Measurements from ENCODE around the gene DENND5A. TPM values are rescaled to one million over a fixed set of nuclear protein-coding genes. Genes with fewer than 3 reads are reported as not detected.
"Not testable (repeated sequence)": the region's sequence is repeated elsewhere in the genome, so short reads cannot be mapped to it uniquely, and the experiment has no call there.

Gene DENND5A
- total RNA-seq, 4 donors from 2014 or later, result 60.0 to 199 (median 99.4) TPM

- no peaks in the 10 kb centered on the region for H3K27me3 ChIP-seq
- no peaks in the 10 kb centered on the region for H3K4me1 ChIP-seq
- H3K4me3 ChIP-seq, result no peak overlapping the region
- H3K27ac ChIP-seq, result no peak overlapping the region
- DNase-seq, result no peak
- no peaks in the 10 kb centered on the region for H3K9me3 ChIP-seq
- no peaks in the 10 kb centered on the region for H3K36me3 ChIP-seq
- intact Hi-C loops (cut with DNase I; ENCODE audit: low total_unique reads), result no loop called here
- TF ChIP-seq POLR2A (IDR thresholded peaks at IDR 0.05) (no peak), CTCF (IDR thresholded peaks at IDR 0.05) (no peak)
These were observed 71.8 kb downstream of the DENND5A start for GRCh38 chr11:9193316-9193715.

DNA sequence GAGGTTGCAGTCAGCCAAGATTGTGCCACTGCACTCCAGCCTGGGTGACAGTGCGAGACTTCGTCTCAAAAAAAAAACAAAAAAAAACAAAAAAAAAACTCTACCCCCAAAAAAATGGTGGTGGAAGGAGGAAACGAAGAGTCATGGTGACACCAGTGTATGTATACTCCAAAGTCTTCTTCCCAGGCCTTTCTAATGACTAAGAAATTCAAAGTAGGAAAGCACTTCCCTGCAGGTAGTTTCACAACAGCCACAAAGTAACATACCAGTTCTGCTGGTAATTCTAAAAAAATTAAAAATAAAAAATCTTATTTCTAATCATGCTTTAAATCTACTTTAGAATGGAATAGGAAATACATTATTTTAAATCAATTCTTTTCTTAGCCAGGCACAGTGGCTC, 72.6 kb downstream of the DENND5A start:
- intact Hi-C loops (cut with DNase I; ENCODE audit: low total_unique reads), result no loop called here
- DNase-seq, result no peak
- no peaks in the 10 kb centered on the region for H3K9me3 ChIP-seq
- H3K27me3 ChIP-seq, result no peaks in the 10 kb centered on the region
- no peak for TF ChIP-seq CTCF (IDR thresholded peaks at IDR 0.05)
- no peak for TF ChIP-seq POLR2A (IDR thresholded peaks at IDR 0.05)
- no peaks in the 10 kb centered on the region for H3K36me3 ChIP-seq
- no peak overlapping the region for H3K27ac ChIP-seq
- H3K4me3 ChIP-seq, result no peak overlapping the region
- H3K4me1 ChIP-seq, result no peaks in the 10 kb centered on the region

DNA sequence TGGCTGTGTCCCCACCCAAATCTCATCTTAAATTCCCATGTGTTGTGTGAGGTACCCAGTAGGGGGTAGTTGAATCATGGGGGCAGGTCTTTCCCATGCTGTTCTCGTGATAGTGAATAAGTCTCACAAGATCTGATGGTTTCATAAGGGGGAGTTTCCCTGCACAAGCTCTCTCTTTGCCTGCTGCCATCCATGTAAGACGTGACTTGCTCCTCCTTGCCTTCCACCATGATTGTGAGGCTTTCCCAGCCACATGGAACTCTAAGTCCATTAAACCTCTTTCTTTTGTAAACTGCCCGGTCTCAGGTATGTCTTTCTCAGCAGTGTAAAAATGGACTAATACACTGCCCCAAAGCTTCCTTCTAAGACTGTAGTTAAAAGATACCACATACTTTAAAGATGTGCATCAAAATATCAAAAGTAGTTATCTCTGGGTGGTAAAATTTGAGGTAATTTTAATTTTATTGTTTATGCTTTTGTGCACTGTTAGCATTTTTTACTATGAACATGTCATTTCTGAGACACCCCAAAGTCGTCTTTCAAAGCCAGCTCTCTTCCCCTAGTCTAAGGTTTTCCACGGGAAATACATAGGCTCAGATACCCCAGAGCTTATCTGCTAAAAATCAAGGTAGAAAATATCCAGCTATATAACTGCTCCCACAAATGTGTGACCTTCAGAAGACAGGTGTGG, 74.7 kb downstream of the DENND5A start:
- H3K4me3 ChIP-seq; intact Hi-C loops (cut with DNase I; ENCODE audit: low total_unique reads); H3K9me3 ChIP-seq; H3K4me1 ChIP-seq; DNase-seq; H3K27me3 ChIP-seq; H3K27ac ChIP-seq; H3K36me3 ChIP-seq: not testable (repeated sequence)

DNA sequence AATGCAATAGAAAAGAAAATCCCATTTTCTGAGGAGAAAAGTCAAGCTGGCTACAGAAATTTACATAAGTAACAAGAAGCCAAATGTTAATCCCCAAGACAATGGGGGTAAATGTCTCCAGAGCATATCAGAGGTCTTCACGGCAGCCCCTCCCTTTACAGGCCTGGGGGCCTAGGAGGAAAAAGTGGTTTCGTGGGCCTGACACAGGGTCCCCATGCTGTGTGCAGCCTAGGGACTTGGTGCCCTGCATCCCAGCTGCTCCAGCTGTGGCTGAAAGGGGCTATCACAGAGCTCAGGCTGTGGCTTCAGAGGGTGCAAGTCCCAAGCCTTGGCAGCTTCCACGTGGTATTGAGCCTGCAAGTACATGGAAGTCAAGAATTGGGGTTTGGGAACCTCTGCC, 76.3 kb downstream of the DENND5A start:
- H3K4me3 ChIP-seq; intact Hi-C loops (cut with DNase I; ENCODE audit: low total_unique reads); H3K36me3 ChIP-seq; H3K4me1 ChIP-seq; H3K27ac ChIP-seq; DNase-seq; H3K9me3 ChIP-seq; H3K27me3 ChIP-seq: not testable (repeated sequence)

DNA sequence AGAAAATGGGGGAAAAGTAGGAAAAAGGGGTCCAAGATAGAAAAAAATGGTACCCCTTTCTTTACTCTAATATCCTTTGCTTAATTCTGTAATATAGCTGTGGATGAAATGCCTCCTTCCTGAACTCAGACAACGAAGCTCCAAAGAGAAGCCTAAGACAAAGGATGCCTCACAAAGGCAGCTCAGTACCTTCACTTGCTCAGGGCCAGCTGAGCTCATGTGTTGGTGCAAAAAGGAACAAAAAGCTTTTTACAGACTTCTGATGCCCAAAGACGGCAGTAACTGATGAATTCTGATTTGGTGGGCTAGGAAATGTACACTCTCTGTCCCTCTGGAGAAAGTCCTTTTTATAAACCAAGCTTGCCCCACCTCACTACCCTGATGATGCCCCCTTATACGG, 77.5 kb downstream of the DENND5A start:
- no peak for DNase-seq
- intact Hi-C loops (cut with DNase I; ENCODE audit: low total_unique reads), result no loop called here
- H3K4me1 ChIP-seq, result no peaks in the 10 kb centered on the region
- no peaks in the 10 kb centered on the region for H3K36me3 ChIP-seq
- no peak overlapping the region for H3K27ac ChIP-seq
- no peaks in the 10 kb centered on the region for H3K9me3 ChIP-seq
- TF ChIP-seq CTCF (IDR thresholded peaks at IDR 0.05), result no peak
- no peak for TF ChIP-seq POLR2A (IDR thresholded peaks at IDR 0.05)
- H3K4me3 ChIP-seq, result no peak overlapping the region
- no peaks in the 10 kb centered on the region for H3K27me3 ChIP-seq

DNA sequence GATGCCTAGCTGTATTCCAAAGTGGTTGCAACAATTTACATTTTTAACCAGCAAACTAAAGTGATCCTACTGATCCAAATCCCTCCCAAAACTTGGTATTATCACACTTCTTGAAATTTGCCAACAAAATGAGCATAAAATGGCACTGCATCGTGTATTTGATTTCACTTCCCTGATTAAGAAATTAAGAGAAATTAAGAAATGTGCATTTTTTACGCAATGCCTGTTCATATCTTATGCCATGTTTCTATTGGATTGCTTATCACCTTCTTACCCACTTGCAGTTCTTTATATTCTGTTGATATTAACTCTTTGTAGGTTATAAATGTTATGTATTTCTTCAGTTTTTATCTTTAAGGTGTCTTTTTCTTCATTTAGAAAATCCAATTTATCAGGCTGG, 80.6 kb downstream of the DENND5A start:
- H3K4me1 ChIP-seq, result no peaks in the 10 kb centered on the region
- no peaks in the 10 kb centered on the region for H3K36me3 ChIP-seq
- no peak overlapping the region for H3K27ac ChIP-seq
- H3K4me3 ChIP-seq, result no peak overlapping the region
- TF ChIP-seq CTCF (IDR thresholded peaks at IDR 0.05) (no peak), POLR2A (IDR thresholded peaks at IDR 0.05) (no peak)
- intact Hi-C loops (cut with DNase I; ENCODE audit: low total_unique reads), result no loop called here
- no peaks in the 10 kb centered on the region for H3K27me3 ChIP-seq
- H3K9me3 ChIP-seq, result no peaks in the 10 kb centered on the region
- DNase-seq, result no peak
